ENCODE results near the gene RASL10B.

GRCh38 chr17:35745749-35746320 is 14.4 kb downstream of the RASL10B start:
- TF ChIP-seq EZH2 (IDR thresholded peaks at IDR 0.05; ENCODE audit: insufficient read depth, poor library complexity, severe bottlenecking): no peak
- TF ChIP-seq EZH2phosphoT487 (IDR thresholded peaks at IDR 0.05; ENCODE audit: insufficient read depth, low read depth): no peak
